K562 (cell line): ENCODE data around the gene AQP6. TPM values are rescaled to one million over a fixed set of nuclear protein-coding genes. Genes with fewer than 3 reads are reported as not detected.

Experiments used
- CHD4 ChIP-seq: fragments of 200-600 bp; sonication (generic); IDR thresholded peaks from 3 replicates; pipeline ENCODE4 v1.6.1; 2012; ENCODE audit warnings: low read depth, mild to moderate bottlenecking, mixed read lengths, low read length, inconsistent platforms; ENCODE audit not compliant: insufficient read depth, insufficient replicate concordance, poor library complexity, severe bottlenecking
- EGR1 ChIP-seq: fragments of 450-650 bp; conservative IDR thresholded peaks from 2 replicates; pipeline ENCODE4 v1.6.1; 2017; ENCODE audit warnings: mild to moderate bottlenecking
- EHMT2 ChIP-seq: fragments of 450-650 bp; IDR thresholded peaks from 2 replicates; pipeline ENCODE4 v1.6.1; 2018; ENCODE audit warnings: antibody characterized with exemption
- FOS ChIP-seq: IDR thresholded peaks from 3 replicates; pipeline ENCODE4 v1.6.1; 2011; ENCODE audit not compliant: insufficient read length; ENCODE audit errors: extremely low read depth
- GABPB2 ChIP-seq: fragments of 250-450 bp; sonication (Bioruptor Pico); conservative IDR thresholded peaks from 2 replicates; pipeline ENCODE4 v1.5.1; 2021; ENCODE audit warnings: mild to moderate bottlenecking
- MEF2D ChIP-seq: conservative IDR thresholded peaks from 2 replicates; pipeline ENCODE4 v1.6.1; 2016; ENCODE audit warnings: low read depth, missing genetic modification characterization, missing compliant biosample characterization
- NFRKB ChIP-seq: fragments of 450-650 bp; IDR thresholded peaks from 2 replicates; pipeline ENCODE4 v1.6.1; 2016; ENCODE audit warnings: low read depth
- RUNX1 ChIP-seq: sonication (generic); IDR thresholded peaks from 2 replicates; pipeline ENCODE4 v1.6.1; 2016; ENCODE audit warnings: antibody characterized with exemption, low read depth
- SIRT6 ChIP-seq: IDR thresholded peaks from one replicate; pipeline ENCODE4 v1.6.1; 2012; ENCODE audit warnings: low read depth, mild to moderate bottlenecking, control low read depth, inconsistent platforms, low read length, moderate library complexity
- ZBED1 ChIP-seq: IDR thresholded peaks from 2 replicates; pipeline ENCODE4 v1.6.1; 2014
- ZBTB17 ChIP-seq: fragments of 450-650 bp; formaldehyde crosslinking; IDR thresholded peaks from 2 replicates; pipeline ENCODE4 v1.4.0; 2020; ENCODE audit warnings: mild to moderate bottlenecking
- ZKSCAN8 ChIP-seq: fragments of 200-800 bp; sonication (Bioruptor generic); IDR thresholded peaks from 2 replicates; pipeline ENCODE4 v1.6.1; 2016; ENCODE audit warnings: missing genetic modification characterization, missing compliant biosample characterization
- ZNF143 ChIP-seq: sonication (generic); formaldehyde crosslinking; IDR thresholded peaks from 2 replicates; pipeline ENCODE4 v1.9.0; 2022; ENCODE audit warnings: mild to moderate bottlenecking, missing genetic modification reagents
- ZNF165 ChIP-seq: fragments of 250-450 bp; sonication (Bioruptor Pico); IDR thresholded peaks from 2 replicates; pipeline ENCODE4 v1.4.0; 2020; ENCODE audit warnings: borderline replicate concordance
- ZNF263 ChIP-seq: sonication (generic); formaldehyde crosslinking; IDR thresholded peaks from 2 replicates; pipeline ENCODE4 v1.8.0; 2022; ENCODE audit warnings: mild to moderate bottlenecking, missing genetic modification reagents, borderline replicate concordance
- ZNF311 ChIP-seq: fragments of 250-450 bp; sonication (Bioruptor Pico); IDR thresholded peaks from 2 replicates; pipeline ENCODE4 v1.4.0; 2020; ENCODE audit warnings: mild to moderate bottlenecking, moderate library complexity
- ZNF431 ChIP-seq: sonication (generic); formaldehyde crosslinking; IDR thresholded peaks from 2 replicates; pipeline ENCODE4 v1.8.0; 2022; ENCODE audit warnings: mild to moderate bottlenecking, missing genetic modification reagents
- polyA plus RNA-seq, 8 experiments: library from polyadenylated mRNA; depleted of rRNA in 4 of 8; stranded (reverse) in 5 of 8; unstranded in 3 of 8; fragments of >200 nt; fragmentation: Nextera tagmentation in 2 of 8; fragmentation: Illumina TruSeq in 1 of 8; extraction: Ambion mirVana in 2 of 8; extraction: Trizol in 1 of 8; gene quantifications; 2 replicates each; pipeline versions ENCODE4 v1.2.1 to v1.2.3, GENCODE V29; 2011 to 2014; ENCODE audit warnings: inconsistent platforms in 1 of 8, missing spikeins in 1 of 8
- total RNA-seq, 7 experiments: library from RNA; depleted of rRNA in 6 of 7; stranded (reverse); fragments of >200 nt in 6 of 7; fragmentation: Illumina TruSeq in 2 of 7; extraction: Trizol in 2 of 7; gene quantifications; 2 replicates each; pipeline versions ENCODE4 v1.2.1 to v1.2.3, GENCODE V29; 2011 to 2021; ENCODE audit warnings: low replicate concordance in 1 of 7
- TF ChIP-seq, protein P1 (sequence below): fragments of 450-650 bp; IDR thresholded peaks from 2 replicates; pipeline ENCODE4 v1.6.1; 2016; ENCODE audit warnings: antibody characterized with exemption
- TF ChIP-seq, protein P2 (sequence below): fragments of 250-450 bp; sonication (Bioruptor Pico); IDR thresholded peaks from 2 replicates; pipeline ENCODE4 v1.4.0; 2020; ENCODE audit warnings: mild to moderate bottlenecking, moderate library complexity, borderline replicate concordance
- TF ChIP-seq, protein P3 (sequence below): fragments of 250-450 bp; sonication (Bioruptor Pico); IDR thresholded peaks from 2 replicates; pipeline ENCODE4 v1.5.0; 2022; ENCODE audit warnings: mild to moderate bottlenecking
- TF ChIP-seq, protein P4 (sequence below): fragments of 450-650 bp; IDR thresholded peaks from 2 replicates; pipeline ENCODE4 v1.6.1; 2016; ENCODE audit warnings: borderline replicate concordance

The AQP6 gene
- total and polyA plus RNA-seq, 9 of the 15 experiments (the other 6 are each of a cell fraction or from before 2014, with no cell fraction given), result 0.05 to 0.12 TPM; not detected in 7

DNA sequence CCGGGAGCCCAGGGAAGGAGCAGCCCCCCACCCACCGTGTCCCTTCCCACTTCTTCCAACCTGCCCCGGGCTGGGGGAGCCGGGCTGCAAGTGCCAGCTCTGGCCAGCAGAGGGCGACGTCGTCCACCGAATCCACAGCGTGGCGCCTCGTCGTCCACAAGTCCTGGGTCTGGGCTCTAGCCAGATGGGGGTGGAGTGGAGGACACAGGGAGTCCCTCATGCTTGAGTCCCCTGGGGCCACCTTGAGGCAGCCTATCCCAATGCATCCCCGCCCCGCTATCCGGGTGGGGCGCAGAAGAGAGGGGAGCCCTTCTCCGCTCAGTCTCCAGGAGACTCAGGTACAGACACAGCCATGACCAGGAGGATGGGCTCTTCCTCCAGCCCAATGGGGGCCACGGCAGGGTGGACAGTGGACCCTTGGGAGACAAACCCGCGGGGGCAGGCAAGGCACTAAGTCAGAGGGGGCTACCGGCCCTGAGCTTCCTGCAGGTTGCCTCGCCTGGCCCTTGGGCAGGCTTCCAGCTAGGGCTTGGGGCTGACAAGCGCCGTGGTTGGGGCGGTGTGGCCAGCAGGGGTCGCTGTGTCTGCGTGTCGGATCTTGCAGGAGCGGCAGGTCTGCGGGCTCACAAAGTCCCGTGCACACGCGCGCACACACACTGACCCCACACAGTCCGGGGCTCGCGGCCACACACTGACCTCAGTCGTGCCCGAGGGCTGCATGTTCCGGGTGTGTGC, 5.5 kb upstream of the AQP6 start (continued):
- TF ChIP-seq EHMT2 (peak; percentile 79), GABPB2 (CRISPR knock-in tag) (no peak), ZBTB17 (0 out of 2 replicates have a peak, but pooled peaks have one; percentile 44), ZNF431 (0 out of 2 replicates have a peak, but pooled peaks have one; percentile 40), ZNF143 (no peak), ZBED1 (no peak), EGR1 (no peak), SIRT6 (no peak), FOS (no peak), RUNX1 (no peak), NFRKB (no peak), MEF2D (tag) (no peak), ZNF165 (CRISPR knock-in tag) (no peak), CHD4 (no peak), ZNF311 (CRISPR knock-in tag) (no peak), ZNF263 (CRISPR knock-in tag) (peak; percentile 25; the same call in 1 of the 2 replicates), ZKSCAN8 (no peak)
- TF ChIP-seq, protein P1, sequence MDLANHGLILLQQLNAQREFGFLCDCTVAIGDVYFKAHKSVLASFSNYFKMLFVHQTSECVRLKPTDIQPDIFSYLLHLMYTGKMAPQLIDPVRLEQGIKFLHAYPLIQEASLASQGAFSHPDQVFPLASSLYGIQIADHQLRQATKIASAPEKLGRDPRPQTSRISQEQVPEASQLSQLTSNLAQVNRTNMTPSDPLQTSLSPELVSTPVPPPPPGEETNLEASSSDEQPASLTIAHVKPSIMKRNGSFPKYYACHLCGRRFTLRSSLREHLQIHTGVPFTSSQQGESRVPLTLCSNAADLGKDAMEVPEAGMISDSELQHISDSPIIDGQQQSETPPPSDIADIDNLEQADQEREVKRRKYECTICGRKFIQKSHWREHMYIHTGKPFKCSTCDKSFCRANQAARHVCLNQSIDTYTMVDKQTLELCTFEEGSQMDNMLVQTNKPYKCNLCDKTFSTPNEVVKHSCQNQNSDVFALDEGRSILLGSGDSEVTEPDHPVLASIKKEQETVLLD, result no peak
- TF ChIP-seq, protein P2, sequence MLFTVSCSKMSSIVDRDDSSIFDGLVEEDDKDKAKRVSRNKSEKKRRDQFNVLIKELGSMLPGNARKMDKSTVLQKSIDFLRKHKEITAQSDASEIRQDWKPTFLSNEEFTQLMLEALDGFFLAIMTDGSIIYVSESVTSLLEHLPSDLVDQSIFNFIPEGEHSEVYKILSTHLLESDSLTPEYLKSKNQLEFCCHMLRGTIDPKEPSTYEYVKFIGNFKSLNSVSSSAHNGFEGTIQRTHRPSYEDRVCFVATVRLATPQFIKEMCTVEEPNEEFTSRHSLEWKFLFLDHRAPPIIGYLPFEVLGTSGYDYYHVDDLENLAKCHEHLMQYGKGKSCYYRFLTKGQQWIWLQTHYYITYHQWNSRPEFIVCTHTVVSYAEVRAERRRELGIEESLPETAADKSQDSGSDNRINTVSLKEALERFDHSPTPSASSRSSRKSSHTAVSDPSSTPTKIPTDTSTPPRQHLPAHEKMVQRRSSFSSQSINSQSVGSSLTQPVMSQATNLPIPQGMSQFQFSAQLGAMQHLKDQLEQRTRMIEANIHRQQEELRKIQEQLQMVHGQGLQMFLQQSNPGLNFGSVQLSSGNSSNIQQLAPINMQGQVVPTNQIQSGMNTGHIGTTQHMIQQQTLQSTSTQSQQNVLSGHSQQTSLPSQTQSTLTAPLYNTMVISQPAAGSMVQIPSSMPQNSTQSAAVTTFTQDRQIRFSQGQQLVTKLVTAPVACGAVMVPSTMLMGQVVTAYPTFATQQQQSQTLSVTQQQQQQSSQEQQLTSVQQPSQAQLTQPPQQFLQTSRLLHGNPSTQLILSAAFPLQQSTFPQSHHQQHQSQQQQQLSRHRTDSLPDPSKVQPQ (CRISPR knock-in tag), result no peak
- TF ChIP-seq, protein P3, sequence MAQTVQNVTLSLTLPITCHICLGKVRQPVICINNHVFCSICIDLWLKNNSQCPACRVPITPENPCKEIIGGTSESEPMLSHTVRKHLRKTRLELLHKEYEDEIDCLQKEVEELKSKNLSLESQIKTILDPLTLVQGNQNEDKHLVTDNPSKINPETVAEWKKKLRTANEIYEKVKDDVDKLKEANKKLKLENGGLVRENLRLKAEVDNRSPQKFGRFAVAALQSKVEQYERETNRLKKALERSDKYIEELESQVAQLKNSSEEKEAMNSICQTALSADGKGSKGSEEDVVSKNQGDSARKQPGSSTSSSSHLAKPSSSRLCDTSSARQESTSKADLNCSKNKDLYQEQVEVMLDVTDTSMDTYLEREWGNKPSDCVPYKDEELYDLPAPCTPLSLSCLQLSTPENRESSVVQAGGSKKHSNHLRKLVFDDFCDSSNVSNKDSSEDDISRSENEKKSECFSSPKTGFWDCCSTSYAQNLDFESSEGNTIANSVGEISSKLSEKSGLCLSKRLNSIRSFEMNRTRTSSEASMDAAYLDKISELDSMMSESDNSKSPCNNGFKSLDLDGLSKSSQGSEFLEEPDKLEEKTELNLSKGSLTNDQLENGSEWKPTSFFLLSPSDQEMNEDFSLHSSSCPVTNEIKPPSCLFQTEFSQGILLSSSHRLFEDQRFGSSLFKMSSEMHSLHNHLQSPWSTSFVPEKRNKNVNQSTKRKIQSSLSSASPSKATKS, result no peak
- TF ChIP-seq, protein P4, sequence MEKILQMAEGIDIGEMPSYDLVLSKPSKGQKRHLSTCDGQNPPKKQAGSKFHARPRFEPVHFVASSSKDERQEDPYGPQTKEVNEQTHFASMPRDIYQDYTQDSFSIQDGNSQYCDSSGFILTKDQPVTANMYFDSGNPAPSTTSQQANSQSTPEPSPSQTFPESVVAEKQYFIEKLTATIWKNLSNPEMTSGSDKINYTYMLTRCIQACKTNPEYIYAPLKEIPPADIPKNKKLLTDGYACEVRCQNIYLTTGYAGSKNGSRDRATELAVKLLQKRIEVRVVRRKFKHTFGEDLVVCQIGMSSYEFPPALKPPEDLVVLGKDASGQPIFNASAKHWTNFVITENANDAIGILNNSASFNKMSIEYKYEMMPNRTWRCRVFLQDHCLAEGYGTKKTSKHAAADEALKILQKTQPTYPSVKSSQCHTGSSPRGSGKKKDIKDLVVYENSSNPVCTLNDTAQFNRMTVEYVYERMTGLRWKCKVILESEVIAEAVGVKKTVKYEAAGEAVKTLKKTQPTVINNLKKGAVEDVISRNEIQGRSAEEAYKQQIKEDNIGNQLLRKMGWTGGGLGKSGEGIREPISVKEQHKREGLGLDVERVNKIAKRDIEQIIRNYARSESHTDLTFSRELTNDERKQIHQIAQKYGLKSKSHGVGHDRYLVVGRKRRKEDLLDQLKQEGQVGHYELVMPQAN, result no peak
